LNCaP clone FGC (cell line): ENCODE data around the gene SMIM35.

Source experiments
- DNase-seq: peaks from one replicate; pipeline ENCODE4 v3.0.0-alpha.2; 2011; ENCODE audit warnings: low read depth
- H3K4me3 ChIP-seq: 2 replicates; pipeline ENCODE4 v1.5.1; 2011; ENCODE audit warnings: mild to moderate bottlenecking, low read depth, low read length, control low read depth
- TF ChIP-seq, protein P1 (sequence below): IDR thresholded peaks from 2 replicates; pipeline ENCODE4 v1.5.1; 2012; ENCODE audit warnings: mild to moderate bottlenecking; ENCODE audit not compliant: control insufficient read depth, insufficient read depth; ENCODE audit errors: extremely low read depth

The SMIM35 gene

GRCh38 chr11:118074091-118074685, 12.6 kb downstream of the SMIM35 start:
- no peak for DNase-seq
- no peak overlapping the region for H3K4me3 ChIP-seq
- TF ChIP-seq, protein P1, sequence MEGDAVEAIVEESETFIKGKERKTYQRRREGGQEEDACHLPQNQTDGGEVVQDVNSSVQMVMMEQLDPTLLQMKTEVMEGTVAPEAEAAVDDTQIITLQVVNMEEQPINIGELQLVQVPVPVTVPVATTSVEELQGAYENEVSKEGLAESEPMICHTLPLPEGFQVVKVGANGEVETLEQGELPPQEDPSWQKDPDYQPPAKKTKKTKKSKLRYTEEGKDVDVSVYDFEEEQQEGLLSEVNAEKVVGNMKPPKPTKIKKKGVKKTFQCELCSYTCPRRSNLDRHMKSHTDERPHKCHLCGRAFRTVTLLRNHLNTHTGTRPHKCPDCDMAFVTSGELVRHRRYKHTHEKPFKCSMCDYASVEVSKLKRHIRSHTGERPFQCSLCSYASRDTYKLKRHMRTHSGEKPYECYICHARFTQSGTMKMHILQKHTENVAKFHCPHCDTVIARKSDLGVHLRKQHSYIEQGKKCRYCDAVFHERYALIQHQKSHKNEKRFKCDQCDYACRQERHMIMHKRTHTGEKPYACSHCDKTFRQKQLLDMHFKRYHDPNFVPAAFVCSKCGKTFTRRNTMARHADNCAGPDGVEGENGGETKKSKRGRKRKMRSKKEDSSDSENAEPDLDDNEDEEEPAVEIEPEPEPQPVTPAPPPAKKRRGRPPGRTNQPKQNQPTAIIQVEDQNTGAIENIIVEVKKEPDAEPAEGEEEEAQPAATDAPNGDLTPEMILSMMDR = no peak

DNA sequence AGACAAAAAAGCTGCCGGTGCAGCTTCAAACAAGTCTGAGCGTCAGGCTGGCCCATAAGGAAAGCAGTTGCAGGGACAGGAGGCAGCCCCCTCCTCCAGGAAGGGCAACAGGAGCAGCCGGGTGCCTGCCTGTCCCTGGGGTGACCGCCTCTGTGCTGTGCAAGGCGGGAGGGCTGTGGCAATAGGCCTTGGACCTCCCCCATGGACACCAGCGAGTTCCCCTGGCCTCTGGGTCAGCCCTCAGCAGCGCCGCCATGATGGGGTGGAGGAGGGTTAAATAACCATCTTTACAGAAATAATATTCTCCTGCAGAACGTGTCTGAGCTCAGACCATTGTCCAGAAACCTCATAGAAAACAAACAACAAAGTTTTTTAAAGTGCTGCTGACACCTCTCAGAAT, 13.2 kb downstream of the SMIM35 start:
- TF ChIP-seq, protein P1 = no peak
- H3K4me3 ChIP-seq = no peak overlapping the region
- DNase-seq = no peak

GRCh38 chr11:118071416-118072030, 15.2 kb downstream of the SMIM35 start:
- DNase-seq = no peak
- no peak overlapping the region for H3K4me3 ChIP-seq
- TF ChIP-seq, protein P1 = no peak

- DNase-seq = no peak
- no peak overlapping the region for H3K4me3 ChIP-seq
- TF ChIP-seq, protein P1 = no peak
These were observed 17.7 kb downstream of the SMIM35 start for GRCh38 chr11:118068945-118069612.

GRCh38 chr11:118068206-118068944, 18.4 kb downstream of the SMIM35 start:
- TF ChIP-seq, protein P1 = no peak
- no peak overlapping the region for H3K4me3 ChIP-seq
- no peak for DNase-seq

- no peak for DNase-seq
- H3K4me3 ChIP-seq = no peak overlapping the region
- TF ChIP-seq, protein P1 = no peak
These were observed 19.8 kb downstream of the SMIM35 start for GRCh38 chr11:118067006-118067405.
